K562 (cell line): ENCODE measurements around the gene PPM1N. TPM values are rescaled to one million over a fixed set of nuclear protein-coding genes. Genes with fewer than 3 reads are reported as not detected.
A peak's percentile ranks its signal among the peaks of the same experiment; 100 is the strongest.

Source experiments
- CC2D1A ChIP-seq: fragments of 450-650 bp; IDR thresholded peaks from 2 replicates; pipeline ENCODE4 v1.6.1; 2017; ENCODE audit warnings: mild to moderate bottlenecking
- CHD1 ChIP-seq: fragments of 200-600 bp; sonication (generic); IDR thresholded peaks from one replicate; pipeline ENCODE4 v1.6.1; 2012; ENCODE audit warnings: mild to moderate bottlenecking, moderate library complexity, low read length, inconsistent platforms
- DDX20 ChIP-seq: fragments of 450-650 bp; IDR thresholded peaks from 2 replicates; pipeline ENCODE4 v1.6.1; 2016; ENCODE audit warnings: missing genetic modification characterization, low read depth, mild to moderate bottlenecking, missing compliant biosample characterization, moderate library complexity
- ELF2 ChIP-seq: fragments of 250-450 bp; sonication (Bioruptor Pico); IDR thresholded peaks from 2 replicates; pipeline ENCODE4 v1.5.0; 2021; ENCODE audit warnings: mild to moderate bottlenecking
- GABPA ChIP-seq: fragments of 200-800 bp; sonication (Bioruptor generic); conservative IDR thresholded peaks from 2 replicates; pipeline ENCODE4 v1.6.1; 2016; ENCODE audit warnings: low read depth, missing genetic modification characterization, missing compliant biosample characterization
- HIVEP1 ChIP-seq: fragments of 250-450 bp; sonication (Bioruptor Pico); IDR thresholded peaks from 2 replicates; pipeline ENCODE4 v1.4.0; 2020; ENCODE audit warnings: mild to moderate bottlenecking
- NR2F6 ChIP-seq: fragments of 450-650 bp; formaldehyde crosslinking; IDR thresholded peaks from 2 replicates; pipeline ENCODE4 v1.4.0; 2020; ENCODE audit warnings: mild to moderate bottlenecking
- RBFOX2 ChIP-seq: fragments of 200-400 bp; formaldehyde crosslinking; IDR thresholded peaks from 2 replicates; pipeline ENCODE4 v1.6.1; 2017; ENCODE audit warnings: low read depth, mild to moderate bottlenecking, low read length, moderate library complexity
- SETDB1 ChIP-seq: IDR thresholded peaks from one replicate; pipeline ENCODE4 v1.6.1; 2012; ENCODE audit warnings: low read length, control low read depth, inconsistent platforms
- SMAD1 ChIP-seq: fragments of 150-350 bp; IDR thresholded peaks from 2 replicates; pipeline ENCODE4 v1.6.1; 2014; ENCODE audit warnings: low read length, low read depth; ENCODE audit not compliant: partially characterized antibody
- SMARCA5 ChIP-seq: fragments of 450-650 bp; IDR thresholded peaks from 2 replicates; pipeline ENCODE4 v1.6.1; 2016
- TSC22D4 ChIP-seq: fragments of 450-650 bp; IDR thresholded peaks from 2 replicates; pipeline ENCODE4 v1.6.1; 2016; ENCODE audit warnings: missing genetic modification characterization, missing biosample characterization, control low read depth
- ZNF165 ChIP-seq: fragments of 250-450 bp; sonication (Bioruptor Pico); IDR thresholded peaks from 2 replicates; pipeline ENCODE4 v1.4.0; 2020; ENCODE audit warnings: borderline replicate concordance
- ZNF644 ChIP-seq: fragments of 200-800 bp; sonication (Bioruptor generic); IDR thresholded peaks from 2 replicates; pipeline ENCODE4 v1.6.1; 2016; ENCODE audit warnings: low read depth, missing genetic modification characterization, missing compliant biosample characterization
- ZNF780A ChIP-seq: fragments of 250-450 bp; sonication (Bioruptor Pico); IDR thresholded peaks from 2 replicates; pipeline ENCODE4 v1.5.0; 2021; ENCODE audit warnings: mild to moderate bottlenecking
- polyA plus RNA-seq, 8 experiments: library from polyadenylated mRNA; depleted of rRNA in 4 of 8; stranded (reverse) in 5 of 8; unstranded in 3 of 8; fragments of >200 nt; fragmentation: Nextera tagmentation in 2 of 8; fragmentation: Illumina TruSeq in 1 of 8; extraction: Ambion mirVana in 2 of 8; extraction: Trizol in 1 of 8; gene quantifications; 2 replicates each; pipeline versions ENCODE4 v1.2.1 to v1.2.3, GENCODE V29; 2011 to 2014; ENCODE audit warnings: inconsistent platforms in 1 of 8, missing spikeins in 1 of 8
- total RNA-seq, 7 experiments: library from RNA; depleted of rRNA in 6 of 7; stranded (reverse); fragments of >200 nt in 6 of 7; fragmentation: Illumina TruSeq in 2 of 7; extraction: Trizol in 2 of 7; gene quantifications; 2 replicates each; pipeline versions ENCODE4 v1.2.1 to v1.2.3, GENCODE V29; 2011 to 2021; ENCODE audit warnings: low replicate concordance in 1 of 7
- TF ChIP-seq, protein P1 (sequence below): fragments of 450-650 bp; formaldehyde crosslinking; IDR thresholded peaks from 2 replicates; pipeline ENCODE4 v1.4.0; 2020; ENCODE audit warnings: mild to moderate bottlenecking, moderate library complexity
- TF ChIP-seq, protein P2 (sequence below): fragments of 200-800 bp; sonication (Bioruptor generic); IDR thresholded peaks from 2 replicates; pipeline ENCODE4 v1.6.1; 2017; ENCODE audit warnings: missing genetic modification characterization, missing compliant biosample characterization
- TF ChIP-seq, protein P3 (sequence below): conservative IDR thresholded peaks from 2 replicates; pipeline ENCODE4 v1.6.1; 2011; ENCODE audit warnings: low read depth, mild to moderate bottlenecking, low read length; ENCODE audit not compliant: control insufficient read depth
- TF ChIP-seq, protein P4 (sequence below), 2 experiments: fragments of 450-650 bp in 1 of 2; sonication (generic) in 1 of 2; formaldehyde crosslinking; conservative IDR thresholded peaks; 2 replicates each; pipeline versions ENCODE4 v1.4.0 to v1.8.1; 2020 to 2022; ENCODE audit warnings: mild to moderate bottlenecking in 1 of 2, missing genetic modification reagents in 1 of 2
- TF ChIP-seq, protein P5 (sequence below), 2 experiments: fragments of 200-800 bp in 1 of 2; sonication (Bioruptor generic) in 1 of 2; sonication (generic) in 1 of 2; formaldehyde crosslinking in 1 of 2; IDR thresholded peaks in 1 of 2; conservative IDR thresholded peaks in 1 of 2; 2 replicates each; pipeline versions ENCODE4 v1.5.0 to v1.6.1; 2016 to 2020; ENCODE audit warnings: missing compliant biosample characterization in 1 of 2, missing genetic modification characterization in 1 of 2, missing genetic modification reagents in 1 of 2

PPM1N gene
- total and polyA plus RNA-seq, 9 of the 15 experiments (the other 6 are each of a cell fraction or from before 2014, with no cell fraction given) = 4.5 to 15.6 (median 8.7) TPM

DNA sequence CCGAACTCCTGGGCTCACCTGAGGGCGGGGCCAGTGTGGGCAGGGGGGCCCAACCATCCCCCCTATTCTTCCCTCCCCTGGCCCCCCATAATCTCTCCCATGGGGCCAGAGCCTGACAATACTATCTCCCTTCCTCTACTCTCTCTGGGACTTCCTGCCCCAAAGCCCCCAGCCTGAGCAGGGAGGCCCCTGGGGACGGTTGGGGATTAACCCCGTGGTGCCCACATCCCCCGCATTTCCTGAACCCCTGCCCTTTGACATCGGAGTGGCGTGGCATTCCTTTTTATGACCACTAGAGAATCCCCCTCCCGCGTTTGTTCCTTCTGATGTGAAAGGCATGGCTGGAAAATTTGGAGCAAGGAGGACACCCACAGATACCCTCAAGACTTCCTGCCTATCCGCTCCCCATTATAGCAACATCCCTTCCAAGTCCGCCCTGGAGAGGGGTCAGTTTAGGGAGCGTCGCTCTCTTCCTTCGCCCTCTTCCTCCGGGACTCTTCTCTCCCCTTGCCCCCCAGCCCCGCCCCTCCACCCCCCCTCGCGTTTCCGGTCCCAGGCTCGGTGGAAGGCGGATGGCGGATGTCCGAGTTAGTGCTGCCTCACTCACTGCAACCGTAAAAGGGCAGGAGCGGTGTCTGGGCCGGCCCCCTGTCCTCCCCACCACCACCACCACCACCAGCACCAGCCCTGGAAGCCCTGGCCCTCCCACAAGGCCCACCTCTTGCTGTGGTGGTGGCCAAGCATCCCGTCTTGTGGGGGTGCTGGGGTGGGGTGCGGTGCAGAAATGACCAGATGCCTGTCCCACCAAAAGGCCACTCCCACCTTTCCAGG, 10.8 kb downstream of the PPM1N start (continued):
- TF ChIP-seq RBFOX2 (peak; percentile 75), GABPA (peak; percentile 92), SMARCA5 (no peak), TSC22D4 (tag) (no peak), DDX20 (no peak), NR2F6 (CRISPR knock-in tag) (no peak), ZNF644 (tag) (no peak), SETDB1 (no peak), ZNF780A (CRISPR knock-in tag) (no peak), HIVEP1 (CRISPR knock-in tag) (no peak), CHD1 (peak; percentile 81), ELF2 (CRISPR knock-in tag) (no peak), CC2D1A (no peak), SMAD1 (peak; percentile 31), ZNF165 (CRISPR knock-in tag) (0 out of 2 replicates have a peak, but pooled peaks have one; percentile 46)
- TF ChIP-seq, protein P1, sequence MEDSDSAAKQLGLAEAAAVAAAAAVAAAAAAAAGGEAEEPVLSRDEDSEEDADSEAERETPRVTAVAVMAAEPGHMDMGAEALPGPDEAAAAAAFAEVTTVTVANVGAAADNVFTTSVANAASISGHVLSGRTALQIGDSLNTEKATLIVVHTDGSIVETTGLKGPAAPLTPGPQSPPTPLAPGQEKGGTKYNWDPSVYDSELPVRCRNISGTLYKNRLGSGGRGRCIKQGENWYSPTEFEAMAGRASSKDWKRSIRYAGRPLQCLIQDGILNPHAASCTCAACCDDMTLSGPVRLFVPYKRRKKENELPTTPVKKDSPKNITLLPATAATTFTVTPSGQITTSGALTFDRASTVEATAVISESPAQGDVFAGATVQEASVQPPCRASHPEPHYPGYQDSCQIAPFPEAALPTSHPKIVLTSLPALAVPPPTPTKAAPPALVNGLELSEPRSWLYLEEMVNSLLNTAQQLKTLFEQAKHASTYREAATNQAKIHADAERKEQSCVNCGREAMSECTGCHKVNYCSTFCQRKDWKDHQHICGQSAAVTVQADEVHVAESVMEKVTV (CRISPR knock-in tag) = no peak
- TF ChIP-seq, protein P2, sequence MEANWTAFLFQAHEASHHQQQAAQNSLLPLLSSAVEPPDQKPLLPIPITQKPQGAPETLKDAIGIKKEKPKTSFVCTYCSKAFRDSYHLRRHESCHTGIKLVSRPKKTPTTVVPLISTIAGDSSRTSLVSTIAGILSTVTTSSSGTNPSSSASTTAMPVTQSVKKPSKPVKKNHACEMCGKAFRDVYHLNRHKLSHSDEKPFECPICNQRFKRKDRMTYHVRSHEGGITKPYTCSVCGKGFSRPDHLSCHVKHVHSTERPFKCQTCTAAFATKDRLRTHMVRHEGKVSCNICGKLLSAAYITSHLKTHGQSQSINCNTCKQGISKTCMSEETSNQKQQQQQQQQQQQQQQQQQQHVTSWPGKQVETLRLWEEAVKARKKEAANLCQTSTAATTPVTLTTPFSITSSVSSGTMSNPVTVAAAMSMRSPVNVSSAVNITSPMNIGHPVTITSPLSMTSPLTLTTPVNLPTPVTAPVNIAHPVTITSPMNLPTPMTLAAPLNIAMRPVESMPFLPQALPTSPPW (CRISPR knock-in tag) = peak; percentile 100
- TF ChIP-seq, protein P3, sequence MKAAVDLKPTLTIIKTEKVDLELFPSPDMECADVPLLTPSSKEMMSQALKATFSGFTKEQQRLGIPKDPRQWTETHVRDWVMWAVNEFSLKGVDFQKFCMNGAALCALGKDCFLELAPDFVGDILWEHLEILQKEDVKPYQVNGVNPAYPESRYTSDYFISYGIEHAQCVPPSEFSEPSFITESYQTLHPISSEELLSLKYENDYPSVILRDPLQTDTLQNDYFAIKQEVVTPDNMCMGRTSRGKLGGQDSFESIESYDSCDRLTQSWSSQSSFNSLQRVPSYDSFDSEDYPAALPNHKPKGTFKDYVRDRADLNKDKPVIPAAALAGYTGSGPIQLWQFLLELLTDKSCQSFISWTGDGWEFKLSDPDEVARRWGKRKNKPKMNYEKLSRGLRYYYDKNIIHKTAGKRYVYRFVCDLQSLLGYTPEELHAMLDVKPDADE = peak; percentile 55; the same call in 1 of the 2 replicates
- TF ChIP-seq, protein P4, sequence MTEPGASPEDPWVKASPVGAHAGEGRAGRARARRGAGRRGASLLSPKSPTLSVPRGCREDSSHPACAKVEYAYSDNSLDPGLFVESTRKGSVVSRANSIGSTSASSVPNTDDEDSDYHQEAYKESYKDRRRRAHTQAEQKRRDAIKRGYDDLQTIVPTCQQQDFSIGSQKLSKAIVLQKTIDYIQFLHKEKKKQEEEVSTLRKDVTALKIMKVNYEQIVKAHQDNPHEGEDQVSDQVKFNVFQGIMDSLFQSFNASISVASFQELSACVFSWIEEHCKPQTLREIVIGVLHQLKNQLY (CRISPR knock-in tag; conservative IDR thresholded peaks at IDR 0.05) = no peak
- TF ChIP-seq, protein P5, sequence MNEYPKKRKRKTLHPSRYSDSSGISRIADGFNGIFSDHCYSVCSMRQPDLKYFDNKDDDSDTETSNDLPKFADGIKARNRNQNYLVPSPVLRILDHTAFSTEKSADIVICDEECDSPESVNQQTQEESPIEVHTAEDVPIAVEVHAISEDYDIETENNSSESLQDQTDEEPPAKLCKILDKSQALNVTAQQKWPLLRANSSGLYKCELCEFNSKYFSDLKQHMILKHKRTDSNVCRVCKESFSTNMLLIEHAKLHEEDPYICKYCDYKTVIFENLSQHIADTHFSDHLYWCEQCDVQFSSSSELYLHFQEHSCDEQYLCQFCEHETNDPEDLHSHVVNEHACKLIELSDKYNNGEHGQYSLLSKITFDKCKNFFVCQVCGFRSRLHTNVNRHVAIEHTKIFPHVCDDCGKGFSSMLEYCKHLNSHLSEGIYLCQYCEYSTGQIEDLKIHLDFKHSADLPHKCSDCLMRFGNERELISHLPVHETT (CRISPR knock-in tag; conservative IDR thresholded peaks at IDR 0.05 in 1 of 2, IDR thresholded peaks at IDR 0.05 in 1 of 2) = peak in 1 of 2 experiments; percentile 64; a peak in 1 of 4 replicates
